ENCODE measurements around the gene HOXA2.

Gene HOXA2

DNA sequence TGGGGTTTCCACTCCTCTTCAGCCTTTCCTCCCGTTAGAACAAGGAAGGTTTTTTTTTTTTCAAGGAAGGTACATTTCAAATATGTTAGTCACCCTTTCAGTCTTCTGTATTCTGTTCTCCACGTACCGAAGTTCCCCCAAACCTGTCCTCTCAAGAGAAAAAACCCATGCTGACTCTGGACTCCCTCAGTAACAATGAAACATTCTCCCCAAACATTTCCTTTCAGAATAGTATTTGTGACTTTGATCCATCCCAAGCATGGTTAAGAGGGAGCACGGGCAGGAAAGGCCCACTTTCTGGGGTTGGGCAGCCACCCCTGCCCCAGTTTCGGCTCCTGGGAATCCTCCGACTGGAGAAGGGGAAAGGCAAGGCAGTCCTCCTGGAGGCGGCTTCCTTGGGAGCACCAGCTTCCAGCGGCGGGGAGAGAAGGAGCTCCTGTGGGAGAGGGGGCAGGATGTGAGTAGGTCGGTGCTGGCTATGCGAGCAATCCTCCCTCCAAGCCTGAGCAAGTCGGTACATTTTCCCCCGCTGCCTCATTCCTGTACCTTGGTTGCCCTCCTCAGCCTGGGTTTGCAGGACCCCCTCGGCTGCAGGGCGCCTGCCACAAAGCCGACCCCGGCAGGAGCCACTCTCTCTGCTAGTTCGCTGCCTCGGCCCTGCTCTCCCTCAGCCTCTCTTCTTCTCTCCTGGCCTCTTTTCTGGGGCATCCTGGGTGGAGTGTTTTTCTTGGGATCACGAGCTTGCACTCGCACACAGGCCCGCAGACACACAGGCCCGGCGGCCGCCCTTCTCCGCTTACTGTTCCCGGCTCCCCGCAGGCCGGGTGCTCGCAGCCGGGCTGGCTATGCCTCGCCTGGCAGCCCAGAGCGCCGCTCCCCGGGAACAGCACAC lies 4.6 kb downstream of the HOXA2 start:
- DNase-seq, result no peak

DNA sequence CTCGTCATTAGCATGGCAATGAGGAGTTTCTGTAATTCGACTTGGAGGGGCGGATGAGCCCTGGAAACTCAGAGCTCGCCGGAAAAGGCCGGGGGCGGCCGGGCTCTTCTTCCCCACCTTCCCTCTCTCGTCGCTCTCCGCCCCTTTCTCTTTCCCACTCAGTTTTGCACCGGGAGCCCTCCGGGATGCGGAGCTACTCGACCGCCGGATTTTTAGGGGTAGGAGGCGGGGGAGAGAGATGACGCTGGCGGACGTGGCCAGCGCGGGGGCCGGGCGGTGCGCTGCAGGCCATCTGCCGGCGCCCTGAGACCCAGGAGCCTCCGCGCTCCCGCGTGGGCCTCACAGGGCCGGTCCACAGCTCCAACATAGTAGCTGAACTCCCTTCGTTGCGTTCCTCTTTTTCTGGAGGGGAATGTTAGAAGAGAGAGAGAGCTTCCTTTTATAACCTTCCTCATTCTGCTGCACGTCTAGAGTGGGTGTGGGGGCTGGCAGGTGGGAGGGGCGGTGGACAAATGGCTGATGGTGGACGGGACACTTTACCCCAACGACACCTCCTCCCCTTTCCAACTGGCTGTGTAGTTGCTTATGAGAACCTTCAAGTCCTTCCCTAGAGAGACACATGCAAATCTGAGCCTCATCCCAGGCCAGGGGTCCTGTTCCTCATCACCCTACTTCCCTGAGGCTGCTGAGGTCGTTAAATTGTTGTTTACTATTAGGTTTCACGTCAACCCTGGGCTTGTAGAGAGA lies 5.5 kb downstream of the HOXA2 start:
- DNase-seq, result peak in 1 of 2 donors; percentile 28

DNA sequence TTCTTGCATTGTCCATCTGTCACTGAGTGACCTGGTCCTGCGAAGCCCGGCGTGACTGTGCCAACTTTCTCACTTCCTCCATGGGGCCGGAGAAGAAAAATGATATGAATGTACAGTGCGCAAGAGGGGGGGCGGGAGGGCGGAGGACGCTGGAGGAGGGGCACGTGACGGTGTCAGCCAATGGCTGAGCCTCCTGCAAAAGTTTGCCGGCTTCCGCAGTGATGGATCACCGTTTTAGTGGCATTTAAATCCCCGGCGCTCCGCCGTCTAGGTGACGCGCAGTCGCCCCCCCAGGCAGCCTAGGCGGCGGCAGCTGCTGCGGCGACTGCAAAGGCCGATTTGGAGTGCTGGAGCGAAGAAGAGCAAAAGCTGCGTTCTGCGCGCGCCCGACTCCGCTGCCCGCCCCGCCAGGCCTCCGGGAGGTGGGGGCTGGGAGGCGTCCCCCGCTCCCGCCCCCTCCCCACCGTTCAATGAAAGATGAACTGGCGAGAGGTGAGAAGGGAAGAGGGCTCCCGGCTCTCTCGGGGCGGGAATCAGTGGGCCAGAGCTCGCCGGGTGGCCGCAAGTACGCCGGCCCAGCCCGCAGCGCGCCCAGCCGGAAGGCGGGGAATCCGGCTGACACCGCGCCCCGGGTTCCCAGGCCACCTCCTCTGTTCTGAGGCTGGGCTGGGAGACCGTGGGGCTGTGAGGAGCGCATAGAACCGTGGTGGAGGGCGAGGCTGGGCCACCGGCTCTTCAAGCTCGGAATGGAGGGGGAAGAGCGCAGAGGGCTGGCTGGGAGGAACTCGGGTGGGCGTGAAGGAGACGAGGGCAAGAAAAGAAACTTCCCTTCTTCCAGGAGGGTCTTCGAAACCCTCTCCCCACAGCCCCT lies 6.4 kb downstream of the HOXA2 start, which contains the start of gene HOXA1:
Gene HOXA1, minus strand, starts transcription at position 104 of the 871 bp plus-strand sequence. Its CDS starts 88 bp downstream, at position 16.
- peak; percentile 84 to 87 for DNase-seq

DNA sequence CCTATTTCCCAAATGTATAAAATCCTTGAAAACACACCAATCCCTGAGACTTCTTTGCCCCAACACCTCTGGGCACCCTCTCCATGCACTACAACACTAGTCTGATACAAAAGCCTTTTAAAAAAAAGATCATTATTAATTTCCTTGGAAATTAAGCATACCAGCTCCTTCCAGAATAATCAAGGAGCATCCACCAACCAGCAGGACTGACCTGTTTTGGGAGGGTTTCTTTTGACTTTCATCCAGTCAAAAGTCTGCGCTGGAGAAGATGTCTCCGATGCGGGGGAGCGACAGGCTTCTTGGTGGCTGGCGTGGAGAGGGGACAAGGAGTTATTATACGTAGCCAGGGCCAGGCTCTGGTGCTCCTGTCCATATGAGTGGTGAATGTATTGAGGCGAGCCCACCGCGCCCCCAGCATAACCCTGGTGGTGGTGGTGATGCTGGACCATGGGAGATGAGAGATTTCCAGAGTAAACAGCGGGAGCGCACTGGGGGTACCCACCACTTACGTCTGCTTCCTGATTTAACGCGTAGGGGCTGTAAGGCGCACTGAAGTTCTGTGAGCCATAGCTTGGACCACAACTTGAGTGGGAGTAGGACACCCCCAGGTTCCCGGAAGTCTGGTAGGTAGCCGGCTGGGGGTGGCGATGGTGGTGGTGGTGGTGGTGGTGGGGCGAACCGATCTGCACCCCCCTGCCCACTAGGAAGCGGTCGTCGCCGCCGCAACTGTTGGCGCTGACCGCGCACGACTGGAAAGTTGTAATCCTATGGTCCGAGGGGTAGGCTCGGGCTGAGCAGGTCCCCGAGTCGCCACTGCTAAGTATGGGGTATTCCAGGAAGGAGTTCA lies 7.2 kb downstream of the HOXA2 start:
- DNase-seq, result peak; percentile 19 to 26

DNA sequence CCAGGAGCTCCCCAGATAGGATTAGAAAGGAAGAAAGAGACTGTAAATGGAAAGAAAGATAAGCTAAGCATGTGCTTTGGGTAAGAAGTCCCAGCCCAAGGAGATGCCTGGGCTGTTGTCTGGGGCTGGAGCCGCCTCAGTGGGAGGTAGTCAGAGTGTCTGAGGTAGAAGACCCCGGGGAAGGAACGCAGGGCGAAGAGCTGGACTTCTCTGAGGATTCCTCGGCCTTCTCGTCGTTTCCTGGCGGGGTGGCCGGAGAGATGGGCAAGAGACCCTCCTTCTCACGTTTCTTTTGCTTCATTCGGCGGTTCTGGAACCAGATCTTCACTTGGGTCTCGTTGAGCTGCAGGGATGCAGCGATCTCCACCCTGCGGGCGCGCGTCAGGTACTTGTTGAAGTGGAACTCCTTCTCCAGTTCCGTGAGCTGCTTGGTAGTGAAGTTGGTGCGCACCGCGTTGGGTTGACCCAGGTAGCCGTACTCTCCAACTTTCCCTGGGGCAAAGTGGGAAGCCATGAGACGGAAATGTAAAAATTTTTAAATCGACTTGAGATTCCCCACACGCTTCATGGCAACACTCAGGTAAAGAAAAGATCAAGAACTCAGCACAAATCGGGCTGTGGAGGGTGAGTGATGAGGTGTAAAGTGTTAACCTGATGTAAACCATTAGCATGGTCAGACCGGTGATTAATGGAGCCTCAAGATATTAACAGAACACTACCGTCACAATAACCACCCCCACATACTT lies 8.0 kb downstream of the HOXA2 start:
- no peak for DNase-seq

DNA sequence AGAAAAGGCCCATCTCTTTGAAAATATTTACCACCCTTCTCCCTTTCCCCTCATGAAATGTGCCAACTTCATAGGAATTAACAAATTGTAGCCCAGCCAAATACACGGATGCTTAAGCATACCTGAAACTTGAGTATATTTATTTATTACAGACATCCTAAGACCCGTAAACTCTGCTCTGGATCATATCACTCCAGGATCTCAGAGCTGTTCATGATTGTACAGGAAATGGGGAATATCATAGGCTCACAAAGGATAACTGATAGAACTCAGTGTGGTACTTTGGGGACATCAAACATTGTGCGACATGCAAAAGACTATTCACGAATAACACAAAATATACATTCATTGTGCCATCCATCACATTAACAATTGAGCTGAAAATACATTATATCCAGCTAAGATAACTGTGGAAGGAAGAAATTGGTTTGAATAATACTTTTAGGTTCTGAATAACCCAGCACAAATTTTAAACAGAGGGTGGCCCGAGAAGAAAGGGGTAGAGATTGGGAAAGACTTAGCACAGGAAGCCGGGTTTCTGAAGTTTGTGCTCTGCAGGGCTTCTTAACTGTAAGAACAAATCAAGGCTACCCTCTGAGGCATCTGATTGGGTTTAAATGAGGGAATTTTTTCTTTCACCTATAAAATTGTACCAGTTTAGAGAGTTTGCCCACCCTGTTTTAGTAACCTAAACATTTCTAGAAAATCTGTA lies 9.1 kb downstream of the HOXA2 start:
- DNase-seq, result no peak

- DNase-seq, result no peak
These were observed 9.7 kb downstream of the HOXA2 start for GRCh38 chr7:27092819-27093110.

DNA sequence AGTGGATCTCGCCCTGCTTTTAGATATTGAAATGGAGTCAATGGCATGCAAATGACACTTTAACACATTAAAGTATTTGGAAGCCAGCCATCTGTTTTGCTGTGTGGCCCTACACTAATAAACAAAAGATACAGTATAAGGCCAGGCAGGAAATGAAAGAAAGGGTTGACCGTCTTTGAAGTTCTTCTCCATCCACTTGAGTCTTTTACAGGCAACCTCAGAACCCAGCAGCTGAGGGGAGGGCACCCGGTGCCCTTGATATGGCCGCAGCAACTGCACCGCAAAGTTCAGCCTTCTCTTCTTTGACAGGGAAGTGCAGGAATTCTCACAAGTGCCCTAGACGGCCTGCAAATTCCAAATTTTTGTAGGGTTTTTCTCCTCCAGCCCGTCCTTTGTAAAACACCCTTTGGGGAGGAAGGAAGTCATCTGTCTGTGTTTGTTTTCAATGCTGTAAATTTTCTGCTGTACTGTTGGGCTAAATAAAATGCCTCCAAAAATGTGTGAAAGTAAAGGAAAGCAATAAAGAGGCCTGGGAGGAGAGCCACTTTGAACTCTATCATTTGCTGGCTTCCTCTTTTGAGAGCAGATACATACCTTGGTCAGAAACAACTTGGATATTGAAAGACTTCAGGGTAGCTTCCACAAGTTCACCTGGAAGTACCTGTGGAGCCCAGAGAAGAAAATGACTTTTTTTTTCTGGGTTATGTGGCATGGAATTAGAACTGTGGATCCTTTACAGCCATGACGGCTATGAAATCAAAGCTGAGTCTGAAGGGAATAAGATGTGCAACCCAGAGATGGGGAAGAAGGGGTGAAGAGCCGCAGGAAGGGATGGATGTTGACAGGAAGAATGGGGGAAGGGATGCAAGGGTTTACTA lies 10.3 kb downstream of the HOXA2 start:
- DNase-seq, result no peak

DNA sequence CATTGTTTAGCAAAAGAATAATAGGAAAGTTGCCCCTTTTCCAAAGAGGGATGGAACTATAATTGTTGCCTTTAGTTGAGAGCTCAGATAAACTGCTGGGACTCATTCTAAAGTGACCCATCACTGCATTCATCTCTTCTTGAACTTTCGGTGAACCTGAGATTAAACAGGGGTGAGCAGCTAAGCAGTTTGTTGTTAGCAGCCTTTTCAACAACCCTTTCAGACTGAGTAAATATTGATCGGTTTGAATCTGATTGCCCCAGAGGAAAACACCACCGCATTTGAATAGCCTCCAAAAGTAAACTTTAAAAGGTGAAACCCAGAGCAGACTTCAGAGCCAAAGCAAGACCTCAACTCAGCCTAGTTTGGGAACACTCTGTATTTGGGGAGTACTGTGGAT lies 11.4 kb downstream of the HOXA2 start:
- no peak for DNase-seq

GRCh38 chr7:27088002-27088922 lies 14.2 kb downstream of the HOXA2 start:
- no peak for DNase-seq

DNA sequence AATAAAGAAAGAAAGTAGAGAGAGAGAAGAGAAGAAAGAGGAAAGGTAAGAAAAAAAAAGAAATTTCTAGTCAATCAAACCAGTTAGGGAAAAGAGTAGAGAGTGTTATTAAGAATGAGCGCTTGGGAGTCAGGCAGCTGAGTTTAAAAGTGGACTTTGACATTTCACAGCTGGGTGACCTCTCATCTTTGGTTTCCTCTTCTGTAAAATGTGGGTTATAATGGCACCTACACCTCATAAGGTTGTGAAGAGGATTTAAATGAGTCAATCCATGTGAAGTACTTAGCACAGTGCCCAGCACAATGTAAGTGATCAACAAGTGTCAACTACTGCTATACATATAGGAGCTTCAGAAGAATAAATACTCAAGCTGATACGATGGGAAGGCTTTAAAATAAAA lies 18.8 kb downstream of the HOXA2 start:
- DNase-seq, result no peak

DNA sequence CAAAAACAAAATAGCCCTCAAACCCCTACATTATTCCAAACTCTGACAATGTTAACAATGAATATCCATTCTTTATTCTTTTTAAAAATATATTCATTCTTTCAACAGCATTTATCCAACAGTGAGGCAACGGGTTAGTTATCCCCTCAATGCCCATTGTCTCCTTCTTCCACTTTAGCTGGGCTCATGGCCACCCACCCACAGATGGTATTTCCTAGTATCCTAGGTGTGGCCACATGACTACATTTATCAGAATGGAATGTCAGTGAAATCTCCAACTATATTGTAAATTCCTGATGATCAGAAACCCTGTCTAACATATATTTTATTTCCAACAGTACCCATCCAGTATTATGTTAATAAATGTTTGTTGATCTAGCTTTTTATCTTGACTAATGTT lies 20.3 kb downstream of the HOXA2 start:
- DNase-seq, result no peak

DNA sequence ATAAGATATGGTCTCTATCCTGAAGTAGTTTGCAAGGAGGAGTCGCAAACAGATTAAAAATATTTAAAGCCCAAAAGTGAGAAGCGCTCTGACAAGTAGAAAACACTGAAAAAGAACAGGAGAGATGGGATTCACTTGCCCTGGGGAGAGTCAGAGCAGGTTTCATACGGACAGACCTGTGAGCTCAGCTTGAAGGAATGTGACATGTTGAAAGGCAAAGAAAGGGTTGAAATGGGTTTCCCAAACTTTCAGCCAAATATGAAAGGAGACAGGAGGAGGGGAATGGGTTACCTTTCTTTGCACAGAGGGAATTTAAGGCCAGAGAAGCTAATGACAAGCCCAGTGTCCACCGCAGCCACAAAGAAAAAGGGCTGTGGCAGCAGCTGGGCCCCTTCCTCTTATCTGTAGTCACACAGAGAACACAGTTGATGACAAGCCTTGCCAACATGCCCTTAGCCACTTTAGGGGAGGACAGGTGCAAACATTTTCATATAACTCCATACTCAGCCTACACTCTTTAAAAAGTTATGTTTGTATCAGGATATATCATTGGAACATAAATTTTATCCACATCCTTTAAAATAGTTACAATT lies 21.5 kb downstream of the HOXA2 start:
- DNase-seq, result no peak

GRCh38 chr7:27079234-27079975 lies 23.1 kb downstream of the HOXA2 start:
- DNase-seq, result no peak

GRCh38 chr7:27078616-27079233 lies 23.8 kb downstream of the HOXA2 start:
- no peak for DNase-seq

DNA sequence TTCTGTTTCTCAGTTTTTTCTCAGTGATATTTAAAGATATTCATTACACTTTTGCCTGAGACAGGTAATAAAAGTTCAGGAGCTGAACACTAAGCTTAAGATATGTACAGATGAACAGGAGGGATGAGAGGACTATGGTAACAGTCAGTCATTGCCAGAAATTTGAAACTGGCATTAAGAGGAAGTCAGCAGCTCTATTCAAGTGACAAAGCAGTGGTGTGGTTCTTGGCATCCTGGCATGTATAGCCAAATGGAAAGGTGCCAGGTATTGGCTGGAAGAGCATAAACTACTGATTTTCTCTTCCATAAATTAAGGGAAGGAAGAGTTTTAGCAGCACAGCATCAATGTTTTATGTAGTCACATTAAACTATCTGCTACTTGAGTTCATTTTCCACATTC lies 29.4 kb downstream of the HOXA2 start:
- DNase-seq, result no peak
